ENCODE measurements around the gene KCP. TPM values are rescaled to one million over a fixed set of nuclear protein-coding genes. Genes with fewer than 3 reads are reported as not detected.
A peak's percentile ranks its signal among the peaks of the same experiment; 100 is the strongest.

Gene KCP
- total RNA-seq, 5 donors from 2014 or later (not counting 1 experiment from before 2014, with no cell fraction given): 0.20 to 0.92 (median 0.53) TPM

DNA sequence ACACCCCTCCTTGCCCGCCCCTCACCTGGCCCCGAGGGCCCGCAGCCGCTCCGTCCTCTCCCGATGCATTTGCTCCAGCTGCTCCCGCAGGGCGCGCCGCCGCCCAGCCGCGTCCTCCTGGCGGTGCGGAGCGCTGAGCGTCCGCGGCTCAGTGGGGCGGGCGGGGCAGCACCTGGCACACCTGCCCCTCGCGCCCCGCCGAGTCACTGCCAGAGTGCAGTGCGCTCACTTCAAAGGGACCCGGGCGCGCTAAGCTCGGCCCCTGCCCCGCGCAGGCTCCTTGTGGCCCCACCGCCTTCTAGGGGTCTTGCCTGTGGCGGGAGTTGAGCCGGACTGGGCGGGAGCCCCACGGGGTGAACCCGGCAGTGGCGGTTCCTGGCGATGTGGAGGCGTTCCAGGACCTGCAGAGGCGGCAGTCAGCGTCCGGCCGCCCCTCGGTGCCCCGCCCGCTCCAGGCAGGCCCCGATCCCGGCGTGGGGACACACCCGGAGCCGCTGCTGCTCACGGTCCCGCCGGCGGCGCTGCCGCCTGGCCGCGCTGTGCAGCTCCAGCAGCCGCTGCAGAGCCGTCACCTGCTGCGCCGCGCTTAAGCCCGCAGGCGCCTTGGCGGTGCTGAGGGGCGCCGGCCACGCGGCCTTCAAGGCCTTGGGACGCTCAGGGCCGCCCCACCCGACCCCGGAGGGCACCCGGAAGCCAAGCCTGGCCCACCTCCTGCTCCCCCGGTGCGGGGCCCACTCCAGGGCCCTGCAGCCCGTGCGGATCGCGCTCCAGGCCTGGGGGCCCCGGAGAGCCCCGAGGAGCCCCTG is 41.2 kb downstream of the KCP start:
- POLR2A ChIA-PET: no interaction called here
- 2% methylated on average over 86 of the region's 86 CpGs for WGBS (ENCODE audit: insufficient coverage)
- peak; percentile 79 to 88 (median 86) for ATAC-seq (replicated peaks in 1 of 4)

DNA sequence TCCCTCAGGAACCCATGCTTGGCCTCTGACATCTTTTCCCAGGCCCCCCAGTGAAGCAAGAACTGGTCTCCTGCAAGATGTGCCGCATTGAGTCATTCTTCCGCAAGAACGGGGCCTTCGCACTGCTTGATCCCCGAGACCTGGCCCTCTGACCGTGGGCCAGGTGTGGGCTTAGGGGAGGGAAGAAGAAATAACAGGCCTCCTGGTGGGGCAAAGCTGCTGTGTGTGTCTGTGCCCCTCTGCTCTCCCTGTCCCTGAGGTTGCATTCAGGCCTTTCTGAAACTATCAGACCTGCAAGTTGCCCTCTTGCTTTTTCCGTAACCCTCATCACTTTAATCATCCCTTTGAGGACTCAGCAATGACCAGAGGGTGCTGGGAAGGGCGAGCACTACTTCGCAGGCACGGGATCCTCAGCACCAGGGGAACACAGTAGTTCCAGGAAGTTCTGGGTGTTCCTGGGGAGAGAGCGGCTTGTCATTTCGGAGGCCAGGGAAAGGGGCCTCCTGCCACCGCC is 41.8 kb downstream of the KCP start:
- WGBS (ENCODE audit: insufficient coverage): 65% methylated on average over 7 of the region's 13 CpGs
- POLR2A ChIA-PET: no interaction called here
- Mint-ChIP-seq H3K9me3 (no peaks in the 10 kb centered on the region), H3K4me1 (peaks cover 23 to 32% (median 26%) of the 10 kb centered on the region in 3 donors), H3K4me3 (peak overlapping the region; percentile 55 to 65 (median 56)), H3K27ac (no peak overlapping the region), H3K27me3 (peaks cover 0 to 7% of the 10 kb centered on the region in 2 donors), H3K36me3 (peaks cover 13% of the 10 kb centered on the region)
- H3K27ac ChIP-seq (ENCODE audit: low read length): no peak overlapping the region
- DNase-seq: no peak
- no peak for ATAC-seq (replicated peaks in 1 of 4)
- H3K27me3 ChIP-seq (replicated peaks in 1 of 2; ENCODE audit: control insufficient read depth in 2 of 2, extremely low read depth in 1 of 2, insufficient read depth in 2 of 2, low read length in 1 of 2): peaks cover 0 to 26% of the 10 kb centered on the region in 2 experiments
- CTCF ChIA-PET: no interaction called here
- H3K4me3 ChIP-seq (ENCODE audit: control insufficient read depth in 1 of 2, extremely low read depth in 1 of 2, low read length in 1 of 2): peak overlapping the region; percentile 55 to 60
- no peaks in the 10 kb centered on the region for H3K9me3 ChIP-seq
- H3K4me1 ChIP-seq (ENCODE audit: control insufficient read depth in 1 of 2, extremely low read depth in 1 of 2, insufficient read depth in 2 of 2, low read length in 2 of 2): peaks cover under 1 to 24% of the 10 kb centered on the region in 2 experiments
- H3K36me3 ChIP-seq (ENCODE audit: control insufficient read depth in 2 of 2, extremely low read depth in 1 of 2, insufficient read depth in 1 of 2, low read length in 1 of 2): peaks cover 0 to 16% of the 10 kb centered on the region in 2 donors

More for the DNA sequence above, 41.2 kb downstream of the KCP start:
- no peak overlapping the region for H3K27ac Mint-ChIP-seq
- H3K36me3 ChIP-seq (ENCODE audit: control insufficient read depth in 2 of 2, extremely low read depth in 1 of 2, insufficient read depth in 1 of 2, low read length in 1 of 2): peaks cover 0 to 16% of the 10 kb centered on the region in 2 donors
- H3K4me1 Mint-ChIP-seq: peaks cover 19 to 29% (median 22%) of the 10 kb centered on the region in 3 donors
- peak overlapping the region; percentile 55 to 60 for H3K4me3 ChIP-seq (ENCODE audit: control insufficient read depth in 1 of 2, extremely low read depth in 1 of 2, low read length in 1 of 2)
- no peaks in the 10 kb centered on the region for H3K9me3 ChIP-seq
- peaks cover 0 to 27% of the 10 kb centered on the region in 2 experiments for H3K27me3 ChIP-seq (replicated peaks in 1 of 2; ENCODE audit: control insufficient read depth in 2 of 2, extremely low read depth in 1 of 2, insufficient read depth in 2 of 2, low read length in 1 of 2)
- peaks cover 13% of the 10 kb centered on the region for H3K36me3 Mint-ChIP-seq
- CTCF ChIA-PET: no interaction called here
- no peaks in the 10 kb centered on the region for H3K9me3 Mint-ChIP-seq
- H3K4me1 ChIP-seq (ENCODE audit: control insufficient read depth in 1 of 2, extremely low read depth in 1 of 2, insufficient read depth in 2 of 2, low read length in 2 of 2): peaks cover 0 to 18% of the 10 kb centered on the region in 2 experiments
- H3K27ac ChIP-seq (ENCODE audit: low read length): no peak overlapping the region
- peak in 27 of 35 experiments; percentile 4 to 64 (median 32) for DNase-seq
- H3K27me3 Mint-ChIP-seq: peaks cover 0 to 7% of the 10 kb centered on the region in 2 donors
- peak overlapping the region; percentile 56 to 86 (median 65) for H3K4me3 Mint-ChIP-seq

GRCh38 chr7:128867842-128868623 is 42.5 kb downstream of the KCP start:
- ATAC-seq (replicated peaks in 1 of 4) (no peak), DNase-seq (no peak)
- Histone ChIP-seq H3K4me3 (ENCODE audit: control insufficient read depth in 1 of 2, extremely low read depth in 1 of 2, low read length in 1 of 2) (no peak overlapping the region), H3K27me3 (replicated peaks in 1 of 2; ENCODE audit: control insufficient read depth in 2 of 2, extremely low read depth in 1 of 2, insufficient read depth in 2 of 2, low read length in 1 of 2) (peaks cover 0 to 20% of the 10 kb centered on the region in 2 experiments), H3K27ac (ENCODE audit: low read length) (no peak overlapping the region), H3K4me1 (ENCODE audit: control insufficient read depth in 1 of 2, extremely low read depth in 1 of 2, insufficient read depth in 2 of 2, low read length in 2 of 2) (peaks cover 5 to 31% of the 10 kb centered on the region in 2 experiments), H3K9me3 (no peaks in the 10 kb centered on the region), H3K36me3 (ENCODE audit: control insufficient read depth in 2 of 2, extremely low read depth in 1 of 2, insufficient read depth in 1 of 2, low read length in 1 of 2) (peaks cover 0 to 16% of the 10 kb centered on the region in 2 donors)
- Mint-ChIP-seq H3K4me3 (peak overlapping the region; percentile 55 to 65 (median 56)), H3K9me3 (no peaks in the 10 kb centered on the region), H3K27ac (no peak overlapping the region), H3K4me1 (peaks cover 27 to 38% (median 28%) of the 10 kb centered on the region in 3 donors), H3K36me3 (peaks cover 13% of the 10 kb centered on the region), H3K27me3 (peaks cover 0 to 7% of the 10 kb centered on the region in 2 donors)
- 93% methylated on average over 5 of the region's 11 CpGs for WGBS (ENCODE audit: insufficient coverage)
- ChIA-PET CTCF (no interaction called here), POLR2A (no interaction called here)

GRCh38 chr7:128867241-128867640 is 43.3 kb downstream of the KCP start:
- Mint-ChIP-seq H3K27ac (no peak overlapping the region), H3K36me3 (peaks cover 13% of the 10 kb centered on the region), H3K4me1 (peaks cover 33 to 44% (median 35%) of the 10 kb centered on the region in 3 donors), H3K4me3 (peak overlapping the region in 1 of 3 donors; percentile 9), H3K27me3 (peaks cover 0 to 7% of the 10 kb centered on the region in 2 donors), H3K9me3 (no peaks in the 10 kb centered on the region)
- no peak for DNase-seq
- Histone ChIP-seq H3K36me3 (ENCODE audit: control insufficient read depth in 2 of 2, extremely low read depth in 1 of 2, insufficient read depth in 1 of 2, low read length in 1 of 2) (peaks cover 0 to 16% of the 10 kb centered on the region in 2 donors), H3K9me3 (no peaks in the 10 kb centered on the region), H3K4me1 (ENCODE audit: control insufficient read depth in 1 of 2, extremely low read depth in 1 of 2, insufficient read depth in 2 of 2, low read length in 2 of 2) (peaks cover 5 to 36% of the 10 kb centered on the region in 2 experiments), H3K4me3 (ENCODE audit: control insufficient read depth in 1 of 2, extremely low read depth in 1 of 2, low read length in 1 of 2) (no peak overlapping the region), H3K27me3 (replicated peaks in 1 of 2; ENCODE audit: control insufficient read depth in 2 of 2, extremely low read depth in 1 of 2, insufficient read depth in 2 of 2, low read length in 1 of 2) (peaks cover 0 to 18% of the 10 kb centered on the region in 2 experiments), H3K27ac (ENCODE audit: low read length) (no peak overlapping the region)
- ChIA-PET POLR2A (interaction anchor here in 1 of 2 donors (0.9 kb wide), 1 partner anchor 342 kb away, joined by 3 read pairs; no protein-coding TSS in a partner anchor), CTCF (no interaction called here)
- no peak for ATAC-seq (replicated peaks in 1 of 4)
- WGBS (ENCODE audit: insufficient coverage): 91% methylated on average over 3 of the region's 4 CpGs

DNA sequence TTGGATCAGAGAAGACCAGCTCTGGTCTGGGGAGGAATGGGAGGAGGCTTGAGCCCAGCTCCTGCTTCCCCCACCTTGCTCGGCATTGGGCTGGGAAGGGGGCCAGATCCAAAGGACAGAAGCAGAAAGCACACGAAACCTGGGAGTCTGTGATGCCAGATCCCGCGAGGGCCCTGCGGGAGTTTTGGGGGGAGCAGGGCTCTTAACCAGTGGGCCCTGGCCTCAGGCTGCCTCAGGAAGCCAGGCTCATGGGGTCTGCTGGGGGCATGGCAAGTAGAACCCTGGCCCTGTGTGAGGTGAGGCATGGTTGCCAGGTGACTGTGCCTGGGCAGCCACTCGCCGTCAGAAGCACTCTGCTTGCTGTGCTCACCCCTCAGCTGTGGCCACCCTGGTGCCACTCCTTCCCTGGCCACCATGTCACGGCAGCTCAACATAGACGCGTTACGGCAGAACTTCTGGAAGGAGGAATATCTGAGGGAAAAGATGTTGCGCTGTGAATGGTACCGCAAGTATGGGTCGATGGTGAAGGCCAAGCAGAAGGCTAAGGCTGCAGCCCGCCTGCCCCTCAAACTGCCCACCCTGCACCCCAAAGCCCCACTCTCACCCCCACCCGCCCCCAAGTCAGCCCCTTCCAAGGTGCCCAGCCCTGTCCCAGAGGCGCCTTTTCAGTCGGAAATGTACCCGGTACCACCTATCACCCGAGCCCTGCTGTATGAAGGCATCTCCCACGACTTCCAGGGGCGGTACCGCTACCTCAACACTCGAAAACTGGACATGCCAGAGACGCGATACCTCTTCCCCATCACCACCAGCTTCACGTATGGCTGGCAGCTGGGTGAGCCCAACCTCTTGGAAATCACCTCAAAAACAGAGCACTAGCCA is 44.3 kb downstream of the KCP start:
- DNase-seq: no peak
- Mint-ChIP-seq H3K27me3 (peaks cover 0 to 7% of the 10 kb centered on the region in 2 donors), H3K27ac (no peak overlapping the region), H3K4me3 (peak overlapping the region in 1 of 3 donors; percentile 42), H3K9me3 (no peaks in the 10 kb centered on the region), H3K4me1 (peaks cover 35 to 46% (median 38%) of the 10 kb centered on the region in 3 donors), H3K36me3 (peaks cover 13% of the 10 kb centered on the region)
- Histone ChIP-seq H3K4me1 (ENCODE audit: control insufficient read depth in 1 of 2, extremely low read depth in 1 of 2, insufficient read depth in 2 of 2, low read length in 2 of 2) (peaks cover 5 to 40% of the 10 kb centered on the region in 2 experiments), H3K9me3 (no peaks in the 10 kb centered on the region), H3K27me3 (replicated peaks in 1 of 2; ENCODE audit: control insufficient read depth in 2 of 2, extremely low read depth in 1 of 2, insufficient read depth in 2 of 2, low read length in 1 of 2) (peaks cover 0 to 18% of the 10 kb centered on the region in 2 experiments), H3K4me3 (ENCODE audit: control insufficient read depth in 1 of 2, extremely low read depth in 1 of 2, low read length in 1 of 2) (no peak overlapping the region), H3K27ac (ENCODE audit: low read length) (no peak overlapping the region), H3K36me3 (ENCODE audit: control insufficient read depth in 2 of 2, extremely low read depth in 1 of 2, insufficient read depth in 1 of 2, low read length in 1 of 2) (peaks cover 0 to 16% of the 10 kb centered on the region in 2 donors)
- WGBS (ENCODE audit: insufficient coverage): 95% methylated on average over 21 of the region's 27 CpGs
- ChIA-PET POLR2A (interaction anchor here in 1 of 2 donors (0.9 kb wide), 1 partner anchor 343 kb away, joined by 3 read pairs; no protein-coding TSS in a partner anchor), CTCF (no interaction called here)
- no peak for ATAC-seq (replicated peaks in 1 of 4)
